Stimulated activated memory B cell treated with anti-CD40 and anti-IgM and Interleukin-4, amounts not matched to agents 10 μg/mL and 1 μg/mL and 100 μg/mL, for 72 hours (primary cell): ENCODE measurements around the gene ZMYND19.
"Not testable (repeated sequence)": the region's sequence is repeated elsewhere in the genome, so short reads cannot be mapped to it uniquely, and the experiment has no call there.

Experiments used
- ATAC-seq: fragments of 150-1000 bp; cut with Tn5 transposase; 2 replicates; pipeline ENCODE4 v1.10.0; 2021
- H3K27ac Mint-ChIP-seq: one replicate; pipeline ENCODE4 v1.8.0; 2022; ENCODE audit warnings: mild to moderate bottlenecking, mixed read lengths
- H3K27me3 Mint-ChIP-seq: one replicate; pipeline ENCODE4 v1.8.0; 2022; ENCODE audit warnings: mixed read lengths
- H3K36me3 Mint-ChIP-seq: one replicate; pipeline ENCODE4 v1.8.0; 2022; ENCODE audit warnings: mixed read lengths
- H3K4me1 Mint-ChIP-seq: one replicate; pipeline ENCODE4 v1.8.0; 2022; ENCODE audit warnings: mixed read lengths
- H3K4me3 Mint-ChIP-seq: one replicate; pipeline ENCODE4 v1.8.0; 2022; ENCODE audit warnings: mild to moderate bottlenecking, moderate library complexity, mixed read lengths
- H3K9me3 Mint-ChIP-seq: one replicate; pipeline ENCODE4 v1.8.0; 2022; ENCODE audit warnings: mixed read lengths

The ZMYND19 gene

GRCh38 chr9:137558127-137558526, 32.2 kb downstream of the ZMYND19 start:
- H3K36me3 Mint-ChIP-seq, result peaks cover 54% of the 10 kb centered on the region
- no peak overlapping the region for H3K27ac Mint-ChIP-seq
- H3K4me3 Mint-ChIP-seq, result no peak overlapping the region
- no peak for ATAC-seq
- no peaks in the 10 kb centered on the region for H3K27me3 Mint-ChIP-seq
- H3K9me3 Mint-ChIP-seq, result no peaks in the 10 kb centered on the region
- no peaks in the 10 kb centered on the region for H3K4me1 Mint-ChIP-seq

- peaks cover 41% of the 10 kb centered on the region for H3K36me3 Mint-ChIP-seq
- no peak for ATAC-seq
- H3K4me1 Mint-ChIP-seq, result peaks cover 8% of the 10 kb centered on the region
These were observed 34.1 kb downstream of the ZMYND19 start for GRCh38 chr9:137556069-137556838.

GRCh38 chr9:137555179-137555578, 35.1 kb downstream of the ZMYND19 start:
- Mint-ChIP-seq H3K9me3 (no peaks in the 10 kb centered on the region), H3K36me3 (peaks cover 38% of the 10 kb centered on the region), H3K27me3 (no peaks in the 10 kb centered on the region), H3K4me3 (no peak overlapping the region), H3K4me1 (peaks cover 12% of the 10 kb centered on the region), H3K27ac (no peak overlapping the region)
- ATAC-seq, result no peak

More at GRCh38 chr9:137556069-137556838, 34.1 kb downstream of the ZMYND19 start:
- Mint-ChIP-seq H3K9me3 (no peaks in the 10 kb centered on the region), H3K27ac (no peak overlapping the region), H3K27me3 (no peaks in the 10 kb centered on the region), H3K4me3 (no peak overlapping the region)

GRCh38 chr9:137554349-137554748, 36.0 kb downstream of the ZMYND19 start:
- peaks cover 20% of the 10 kb centered on the region for H3K4me1 Mint-ChIP-seq
- no peaks in the 10 kb centered on the region for H3K9me3 Mint-ChIP-seq
- no peak overlapping the region for H3K4me3 Mint-ChIP-seq
- ATAC-seq, result no peak
- H3K27me3 Mint-ChIP-seq, result no peaks in the 10 kb centered on the region
- no peak overlapping the region for H3K27ac Mint-ChIP-seq
- peaks cover 30% of the 10 kb centered on the region for H3K36me3 Mint-ChIP-seq

- H3K9me3 Mint-ChIP-seq, H3K4me3 Mint-ChIP-seq, H3K27ac Mint-ChIP-seq, ATAC-seq, H3K27me3 Mint-ChIP-seq: not testable (repeated sequence)
- H3K36me3 Mint-ChIP-seq, result peaks cover 29% of the 10 kb centered on the region
- peaks cover 27% of the 10 kb centered on the region for H3K4me1 Mint-ChIP-seq
These were observed 36.7 kb downstream of the ZMYND19 start for GRCh38 chr9:137553654-137554053.

- no peaks in the 10 kb centered on the region for H3K9me3 Mint-ChIP-seq
- ATAC-seq, result peak; percentile 14
- H3K4me3 Mint-ChIP-seq, result peak overlapping the region; percentile 86
- H3K4me1 Mint-ChIP-seq, result peaks cover 34% of the 10 kb centered on the region
- peaks cover 23% of the 10 kb centered on the region for H3K36me3 Mint-ChIP-seq
- H3K27me3 Mint-ChIP-seq, result no peaks in the 10 kb centered on the region
- peak overlapping the region; percentile 84 for H3K27ac Mint-ChIP-seq
These were observed 38.1 kb downstream of the ZMYND19 start for GRCh38 chr9:137552022-137552768.

- Mint-ChIP-seq H3K27ac (peak within 1 kb of the TSS; percentile 84), H3K27me3 (no peaks in the 10 kb centered on the region), H3K36me3 (peaks cover 15% of the 10 kb centered on the region), H3K9me3 (no peaks in the 10 kb centered on the region), H3K4me3 (peak within 1 kb of the TSS; percentile 86), H3K4me1 (peaks cover 34% of the 10 kb centered on the region)
- peak; percentile 95 for ATAC-seq
These were observed 38.9 kb downstream of the ZMYND19 start, which contains the start of gene MRPL41 for GRCh38 chr9:137551264-137552021. Gene MRPL41, plus strand, starts transcription at chr9:137551879. Its CDS starts 203 bp downstream, at chr9:137552082.

GRCh38 chr9:137550958-137551263, 39.4 kb downstream of the ZMYND19 start:
- H3K4me3 Mint-ChIP-seq, result peak overlapping the region; percentile 80
- H3K9me3 Mint-ChIP-seq, H3K36me3 Mint-ChIP-seq, H3K27me3 Mint-ChIP-seq: not testable (repeated sequence)
- peak overlapping the region; percentile 84 for H3K27ac Mint-ChIP-seq
- ATAC-seq, result peak; percentile 17
- peaks cover 38% of the 10 kb centered on the region for H3K4me1 Mint-ChIP-seq

GRCh38 chr9:137550231-137550621, 40.1 kb downstream of the ZMYND19 start, which contains the start of gene PNPLA7:
Gene PNPLA7, minus strand, starts transcription at chr9:137550402. Its CDS starts 205 bp downstream, at chr9:137550197.
- ATAC-seq, result peak; percentile 55
- peaks cover 3% of the 10 kb centered on the region for H3K36me3 Mint-ChIP-seq
- H3K27me3 Mint-ChIP-seq, result no peaks in the 10 kb centered on the region
- H3K9me3 Mint-ChIP-seq, result peaks cover 4% of the 10 kb centered on the region
- peak within 1 kb of the TSS; percentile 88 for H3K4me3 Mint-ChIP-seq
- H3K4me1 Mint-ChIP-seq, result peaks cover 38% of the 10 kb centered on the region
- peak within 1 kb of the TSS; percentile 84 for H3K27ac Mint-ChIP-seq

GRCh38 chr9:137547687-137548543, 42.4 kb downstream of the ZMYND19 start:
- H3K9me3 Mint-ChIP-seq, result peaks cover 4% of the 10 kb centered on the region
- H3K27ac Mint-ChIP-seq, result peak overlapping the region; percentile 81
- no peak overlapping the region for H3K4me3 Mint-ChIP-seq
- no peaks in the 10 kb centered on the region for H3K27me3 Mint-ChIP-seq
- peaks cover 38% of the 10 kb centered on the region for H3K4me1 Mint-ChIP-seq
- no peak for ATAC-seq
- peaks cover 5% of the 10 kb centered on the region for H3K36me3 Mint-ChIP-seq

- Mint-ChIP-seq H3K4me1 (peaks cover 25% of the 10 kb centered on the region), H3K9me3 (peaks cover 4% of the 10 kb centered on the region), H3K36me3 (peaks cover 9% of the 10 kb centered on the region), H3K27me3 (no peaks in the 10 kb centered on the region), H3K4me3 (no peak overlapping the region), H3K27ac (no peak overlapping the region)
- no peak for ATAC-seq
These were observed 45.2 kb downstream of the ZMYND19 start for GRCh38 chr9:137545123-137545522.

GRCh38 chr9:137544176-137544760, 46.0 kb downstream of the ZMYND19 start:
- no peaks in the 10 kb centered on the region for H3K27me3 Mint-ChIP-seq
- peaks cover 9% of the 10 kb centered on the region for H3K36me3 Mint-ChIP-seq
- no peak overlapping the region for H3K4me3 Mint-ChIP-seq
- no peak overlapping the region for H3K27ac Mint-ChIP-seq
- peaks cover 17% of the 10 kb centered on the region for H3K4me1 Mint-ChIP-seq
- ATAC-seq, result no peak
- H3K9me3 Mint-ChIP-seq, result peaks cover 4% of the 10 kb centered on the region

GRCh38 chr9:137543237-137543963, 46.9 kb downstream of the ZMYND19 start:
- ATAC-seq, result no peak
- no peak overlapping the region for H3K4me3 Mint-ChIP-seq
- H3K36me3 Mint-ChIP-seq, result peaks cover 9% of the 10 kb centered on the region
- no peaks in the 10 kb centered on the region for H3K27me3 Mint-ChIP-seq
- no peak overlapping the region for H3K27ac Mint-ChIP-seq
- peaks cover 4% of the 10 kb centered on the region for H3K9me3 Mint-ChIP-seq
- peaks cover 11% of the 10 kb centered on the region for H3K4me1 Mint-ChIP-seq

- H3K9me3 Mint-ChIP-seq, result peaks cover 4% of the 10 kb centered on the region
- H3K4me1 Mint-ChIP-seq, result peaks cover 4% of the 10 kb centered on the region
- peaks cover 9% of the 10 kb centered on the region for H3K36me3 Mint-ChIP-seq
- H3K4me3 Mint-ChIP-seq, result no peak overlapping the region
- ATAC-seq, result no peak
- no peak overlapping the region for H3K27ac Mint-ChIP-seq
- H3K27me3 Mint-ChIP-seq, result no peaks in the 10 kb centered on the region
These were observed 47.8 kb downstream of the ZMYND19 start for GRCh38 chr9:137542486-137542885.
